Measurements from ENCODE around the gene ZNF516. TPM values are rescaled to one million over a fixed set of nuclear protein-coding genes. Genes with fewer than 3 reads are reported as not detected.

ZNF516 gene
- total and polyA plus RNA-seq, 2 of the 13 experiments (the other 11 are each of a cell fraction or from before 2014, with no cell fraction given), result 16.6 to 18.7 TPM

GRCh38 chr18:76492669-76493212, 2.3 kb downstream of the ZNF516 start (continued):
- TF ChIP-seq, protein P1, sequence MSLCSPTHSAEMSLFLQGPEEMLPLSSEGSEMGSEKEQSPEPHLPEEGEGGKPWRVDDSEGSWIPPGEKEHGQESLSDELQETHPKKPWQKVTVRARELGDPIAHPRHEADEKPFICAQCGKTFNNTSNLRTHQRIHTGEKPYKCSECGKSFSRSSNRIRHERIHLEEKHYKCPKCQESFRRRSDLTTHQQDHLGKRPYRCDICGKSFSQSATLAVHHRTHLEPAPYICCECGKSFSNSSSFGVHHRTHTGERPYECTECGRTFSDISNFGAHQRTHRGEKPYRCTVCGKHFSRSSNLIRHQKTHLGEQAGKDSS (CRISPR knock-in tag; IDR thresholded peaks at IDR 0.05; ENCODE audit: borderline replicate concordance, low read depth), result 0 out of 2 replicates have a peak, but pooled peaks have one; percentile 28
- TF ChIP-seq, protein P2, sequence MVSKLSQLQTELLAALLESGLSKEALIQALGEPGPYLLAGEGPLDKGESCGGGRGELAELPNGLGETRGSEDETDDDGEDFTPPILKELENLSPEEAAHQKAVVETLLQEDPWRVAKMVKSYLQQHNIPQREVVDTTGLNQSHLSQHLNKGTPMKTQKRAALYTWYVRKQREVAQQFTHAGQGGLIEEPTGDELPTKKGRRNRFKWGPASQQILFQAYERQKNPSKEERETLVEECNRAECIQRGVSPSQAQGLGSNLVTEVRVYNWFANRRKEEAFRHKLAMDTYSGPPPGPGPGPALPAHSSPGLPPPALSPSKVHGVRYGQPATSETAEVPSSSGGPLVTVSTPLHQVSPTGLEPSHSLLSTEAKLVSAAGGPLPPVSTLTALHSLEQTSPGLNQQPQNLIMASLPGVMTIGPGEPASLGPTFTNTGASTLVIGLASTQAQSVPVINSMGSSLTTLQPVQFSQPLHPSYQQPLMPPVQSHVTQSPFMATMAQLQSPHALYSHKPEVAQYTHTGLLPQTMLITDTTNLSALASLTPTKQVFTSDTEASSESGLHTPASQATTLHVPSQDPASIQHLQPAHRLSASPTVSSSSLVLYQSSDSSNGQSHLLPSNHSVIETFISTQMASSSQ (IDR thresholded peaks at IDR 0.05; ENCODE audit: low read depth), result no peak
- TF ChIP-seq, protein P2 (CRISPR knock-in tag; IDR thresholded peaks at IDR 0.05; ENCODE audit: borderline replicate concordance), result no peak
- TF ChIP-seq CREM (IDR thresholded peaks at IDR 0.05) (peak; percentile 23; the same call in 1 of the 2 replicates), CREM (CRISPR knock-in tag; IDR thresholded peaks at IDR 0.05) (no peak), RBFOX2 (IDR thresholded peaks at IDR 0.05; ENCODE audit: low read depth, low read length) (peak; percentile 74; the same call in 1 of the 2 replicates), SUZ12 (IDR thresholded peaks at IDR 0.05; ENCODE audit: low read depth, low read length) (no peak), ZNF362 (CRISPR knock-in tag; IDR thresholded peaks at IDR 0.05; ENCODE audit: borderline replicate concordance) (peak; percentile 95), KDM6A (CRISPR knock-in tag; IDR thresholded peaks at IDR 0.05; ENCODE audit: low read depth) (no peak), NCOA2 (CRISPR knock-in tag; IDR thresholded peaks at IDR 0.05) (no peak), CENPT (CRISPR knock-in tag; IDR thresholded peaks at IDR 0.05; ENCODE audit: low read depth) (no peak), POGK (CRISPR knock-in tag; conservative IDR thresholded peaks at IDR 0.05) (0 out of 2 replicates have a peak, but pooled peaks have one; percentile 41), ZC3H4 (CRISPR knock-in tag; IDR thresholded peaks at IDR 0.05; ENCODE audit: borderline replicate concordance) (peak; percentile 51; the same call in 1 of the 2 replicates), ZNF460 (CRISPR knock-in tag; IDR thresholded peaks at IDR 0.05; ENCODE audit: borderline replicate concordance) (no peak), SAFB2 (CRISPR knock-in tag; IDR thresholded peaks at IDR 0.05; ENCODE audit: borderline replicate concordance, low read depth) (0 out of 2 replicates have a peak, but pooled peaks have one; percentile 51), BHLHE40 (IDR thresholded peaks at IDR 0.05; ENCODE audit: low read length) (peak; percentile 30), NFYB (CRISPR knock-in tag; IDR thresholded peaks at IDR 0.05) (peak; percentile 85), FOXK2 (IDR thresholded peaks at IDR 0.05) (peak; percentile 68; the same call in 1 of the 2 replicates), HNRNPUL1 (IDR thresholded peaks at IDR 0.05; ENCODE audit: low read depth, low read length) (no peak), ZNF607 (CRISPR knock-in tag; IDR thresholded peaks at IDR 0.05; ENCODE audit: borderline replicate concordance) (0 out of 2 replicates have a peak, but pooled peaks have one; percentile 62), NFKB2 (CRISPR knock-in tag; IDR thresholded peaks at IDR 0.05; ENCODE audit: borderline replicate concordance) (no peak)
- TF ChIP-seq, protein P3, sequence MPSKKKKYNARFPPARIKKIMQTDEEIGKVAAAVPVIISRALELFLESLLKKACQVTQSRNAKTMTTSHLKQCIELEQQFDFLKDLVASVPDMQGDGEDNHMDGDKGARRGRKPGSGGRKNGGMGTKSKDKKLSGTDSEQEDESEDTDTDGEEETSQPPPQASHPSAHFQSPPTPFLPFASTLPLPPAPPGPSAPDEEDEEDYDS (CRISPR knock-in tag; IDR thresholded peaks at IDR 0.05), result no peak
